Measurements from ENCODE around the gene KRT71.
A peak's percentile ranks its signal among the peaks of the same experiment; 100 is the strongest.
"Not testable (repeated sequence)": the region's sequence is repeated elsewhere in the genome, so short reads cannot be mapped to it uniquely, and the experiment has no call there.

The KRT71 gene

GRCh38 chr12:52552681-52553195, at the start of gene KRT71:
KRT71 (minus strand) TSS chr12:52553145; CDS start chr12:52553077, 68 bp downstream.
- no peak for DNase-seq (ENCODE audit: low read depth in 2 of 2)

- no peak for DNase-seq (ENCODE audit: low read depth in 2 of 2)
These were observed 49.6 kb upstream of the KRT71 start for GRCh38 chr12:52602552-52602951.

DNA sequence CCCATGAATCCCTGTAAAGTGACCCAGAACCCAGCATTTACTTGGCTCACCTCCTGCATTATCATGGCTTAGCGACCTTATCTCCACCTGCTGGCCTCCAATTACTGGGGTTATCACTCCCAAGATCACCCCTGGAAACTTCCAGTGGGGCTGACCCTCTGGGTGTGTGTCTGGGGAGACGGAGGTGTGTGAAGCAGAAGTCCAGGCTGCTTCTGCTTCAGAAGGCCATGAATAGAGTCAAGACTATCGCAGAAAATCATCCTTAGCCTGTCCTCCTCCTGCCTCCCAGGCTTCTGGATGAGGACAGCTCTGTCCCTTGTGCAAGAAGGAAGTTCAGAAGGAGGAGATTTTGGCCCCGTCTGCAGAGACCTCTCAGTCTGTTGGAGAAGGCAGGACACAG, 48.7 kb upstream of the KRT71 start:
- DNase-seq (ENCODE audit: low read depth in 2 of 2) = no peak

- DNase-seq (ENCODE audit: low read depth in 2 of 2) = no peak
These were observed 48.1 kb upstream of the KRT71 start, which contains the start of gene KRT72 for GRCh38 chr12:52600941-52601481. KRT72 (minus strand) TSS chr12:52601463; CDS start chr12:52601452, 11 bp downstream.

GRCh38 chr12:52600475-52600874, 47.5 kb upstream of the KRT71 start:
- no peak for DNase-seq (ENCODE audit: low read depth in 2 of 2)

GRCh38 chr12:52600071-52600470, 47.1 kb upstream of the KRT71 start:
- DNase-seq (ENCODE audit: low read depth in 2 of 2) = no peak

DNA sequence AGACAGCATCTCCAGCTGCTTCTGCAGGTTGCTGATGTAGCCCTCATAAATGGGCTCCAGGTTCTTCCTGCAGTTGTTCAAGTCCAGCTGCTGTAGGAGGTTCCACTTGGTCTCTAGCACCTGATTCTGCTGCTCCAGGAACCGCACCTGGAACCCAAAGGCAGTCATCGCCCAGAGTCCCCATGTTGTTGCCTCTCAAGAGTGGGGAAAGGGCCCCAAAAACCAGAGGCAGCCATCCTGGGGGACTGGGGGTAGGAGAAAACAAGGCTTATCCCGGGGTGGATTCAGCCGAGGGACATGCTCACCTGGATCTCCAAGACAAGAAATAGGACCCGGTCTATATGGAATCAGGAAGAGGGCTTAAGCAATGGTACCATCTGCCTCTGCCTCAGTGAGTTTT, 46.0 kb upstream of the KRT71 start:
- DNase-seq (ENCODE audit: low read depth in 2 of 2) = no peak

- DNase-seq (ENCODE audit: low read depth in 2 of 2) = not testable (repeated sequence)
These were observed 41.3 kb upstream of the KRT71 start for GRCh38 chr12:52594237-52594636.

GRCh38 chr12:52591521-52591920, 38.6 kb upstream of the KRT71 start:
- no peak for DNase-seq (ENCODE audit: low read depth in 2 of 2)

DNA sequence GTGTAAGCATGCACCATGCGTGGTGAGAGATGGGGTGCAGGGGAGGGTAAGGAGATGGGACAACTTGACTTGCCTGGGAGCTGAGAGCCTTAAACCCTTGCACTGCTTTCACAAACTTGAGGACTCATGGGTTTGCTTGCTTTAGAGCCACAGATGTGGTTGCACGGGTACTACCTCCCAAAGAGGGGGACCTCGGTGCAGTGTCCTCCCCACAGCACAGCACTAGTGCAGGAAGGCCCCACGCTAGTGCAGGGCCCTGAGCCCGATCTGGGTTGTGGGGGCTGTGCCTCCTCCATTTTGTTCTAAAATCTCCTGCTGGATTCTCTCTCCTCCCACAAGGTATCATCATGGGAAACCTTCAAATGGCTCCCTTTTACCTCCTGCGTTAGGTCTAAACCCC, 37.1 kb upstream of the KRT71 start:
- no peak for DNase-seq (ENCODE audit: low read depth in 2 of 2)

GRCh38 chr12:52587563-52587962, 34.6 kb upstream of the KRT71 start:
- no peak for DNase-seq (ENCODE audit: low read depth in 2 of 2)

GRCh38 chr12:52585946-52586345, 33.0 kb upstream of the KRT71 start:
- DNase-seq (ENCODE audit: low read depth in 2 of 2) = peak; percentile 29 to 35

GRCh38 chr12:52585066-52585465, 32.1 kb upstream of the KRT71 start:
- no peak for DNase-seq (ENCODE audit: low read depth in 2 of 2)

GRCh38 chr12:52584156-52584682, 31.3 kb upstream of the KRT71 start:
- DNase-seq (ENCODE audit: low read depth in 2 of 2) = no peak

DNA sequence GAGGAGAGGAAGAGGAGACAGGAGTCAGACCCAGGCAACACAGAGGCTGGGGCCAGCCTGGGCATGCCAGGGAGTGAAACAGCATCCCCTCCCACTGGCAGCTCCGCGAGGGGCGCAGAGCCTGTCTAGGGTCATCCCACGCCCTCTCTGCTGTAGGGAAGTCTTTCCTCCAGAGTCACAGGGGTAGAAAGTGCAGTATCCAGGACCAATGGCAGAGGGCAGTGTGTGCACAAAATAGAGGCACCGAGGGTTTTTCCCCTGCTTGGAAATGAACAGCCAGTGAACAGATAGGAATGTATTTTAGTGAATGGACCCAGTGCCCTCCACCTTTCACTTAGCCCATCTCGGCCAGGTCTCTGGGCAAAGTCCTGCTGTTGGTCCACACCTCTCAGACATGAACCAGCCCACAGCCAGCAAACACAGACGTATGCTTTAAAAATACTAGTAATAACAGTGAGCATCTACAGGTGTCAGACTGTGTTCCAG, 30.1 kb upstream of the KRT71 start:
- DNase-seq (ENCODE audit: low read depth in 2 of 2) = peak; percentile 33 to 48

DNA sequence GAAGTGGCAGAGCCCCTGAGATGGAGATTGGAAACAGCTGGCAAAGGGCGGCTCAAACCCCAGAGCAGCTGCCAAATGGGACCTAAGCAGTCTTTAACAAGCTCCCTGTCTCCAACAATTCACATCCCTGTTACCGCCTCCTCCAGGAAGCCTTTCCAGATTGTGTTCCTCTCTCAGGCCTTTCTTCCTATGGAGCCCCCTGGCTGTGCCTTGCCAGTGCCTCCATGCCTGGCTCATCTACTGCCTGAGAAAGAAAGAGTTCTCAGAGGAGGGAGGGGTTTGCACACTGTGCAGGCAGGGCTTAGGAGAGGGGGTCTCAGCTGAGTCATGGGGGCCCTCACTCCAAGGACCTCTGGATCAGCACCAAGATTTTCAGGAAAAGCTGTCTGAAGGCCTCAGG, 29.5 kb upstream of the KRT71 start:
- no peak for DNase-seq (ENCODE audit: low read depth in 2 of 2)

DNA sequence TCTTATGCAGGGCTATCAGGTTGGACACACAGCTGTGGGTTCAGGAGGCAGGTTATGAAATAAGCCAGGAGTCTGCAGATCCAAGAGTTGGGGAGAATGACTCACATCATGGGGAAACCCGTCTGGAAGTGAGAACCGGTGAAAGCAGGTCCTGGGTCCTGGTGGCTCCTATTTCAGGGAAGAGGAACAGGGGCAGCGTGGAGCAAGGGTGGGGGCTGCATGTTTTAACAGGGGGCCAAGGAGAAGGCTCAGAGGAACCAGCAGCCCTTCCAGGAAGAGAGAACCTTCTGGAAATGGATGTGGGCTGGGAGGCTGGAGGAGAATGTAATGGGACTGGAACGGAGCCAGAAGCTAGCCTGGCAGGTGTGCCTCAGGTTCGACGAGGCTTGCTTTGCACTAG, 28.5 kb upstream of the KRT71 start:
- DNase-seq (ENCODE audit: low read depth in 2 of 2) = no peak

DNA sequence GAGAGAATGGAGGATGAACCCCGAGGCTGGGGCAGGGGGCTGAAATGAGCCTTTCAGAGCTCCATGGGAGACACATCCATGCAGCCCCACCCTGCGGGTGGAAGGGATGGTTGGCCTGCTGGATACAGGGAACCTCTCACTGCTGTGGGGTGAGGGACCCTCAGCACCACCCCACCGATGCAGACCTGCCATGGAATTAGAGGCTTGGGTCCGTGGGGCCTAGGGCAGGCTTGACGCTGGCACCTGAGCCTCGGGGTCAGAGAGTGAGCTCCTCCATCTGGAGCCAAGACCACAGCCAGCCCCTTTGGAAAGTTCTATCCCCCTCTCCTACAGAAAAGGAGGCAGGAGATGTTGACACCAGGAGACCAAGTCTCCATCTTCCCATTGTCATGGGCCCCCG, 28.1 kb upstream of the KRT71 start:
- no peak for DNase-seq (ENCODE audit: low read depth in 2 of 2)

DNA sequence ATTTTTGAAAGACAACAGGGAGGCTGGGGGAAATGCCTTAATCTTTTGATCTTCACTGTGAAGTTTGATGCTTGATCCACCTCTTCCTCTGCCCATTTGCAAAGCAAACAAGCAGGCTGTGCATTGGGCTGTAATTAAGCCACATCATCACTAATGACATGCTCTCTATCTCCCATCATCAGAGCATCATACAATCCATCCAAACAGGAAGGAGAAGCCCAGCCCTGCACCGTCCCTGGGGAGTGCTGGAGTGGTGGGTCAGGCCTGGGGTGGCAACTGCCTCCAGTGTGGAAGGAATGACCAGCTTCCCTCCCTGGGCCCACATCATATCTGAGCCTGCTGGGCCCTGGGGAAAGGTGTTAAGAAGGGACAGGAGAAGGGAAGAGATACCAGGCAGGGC, 27.6 kb upstream of the KRT71 start:
- DNase-seq (ENCODE audit: low read depth in 2 of 2) = no peak

DNA sequence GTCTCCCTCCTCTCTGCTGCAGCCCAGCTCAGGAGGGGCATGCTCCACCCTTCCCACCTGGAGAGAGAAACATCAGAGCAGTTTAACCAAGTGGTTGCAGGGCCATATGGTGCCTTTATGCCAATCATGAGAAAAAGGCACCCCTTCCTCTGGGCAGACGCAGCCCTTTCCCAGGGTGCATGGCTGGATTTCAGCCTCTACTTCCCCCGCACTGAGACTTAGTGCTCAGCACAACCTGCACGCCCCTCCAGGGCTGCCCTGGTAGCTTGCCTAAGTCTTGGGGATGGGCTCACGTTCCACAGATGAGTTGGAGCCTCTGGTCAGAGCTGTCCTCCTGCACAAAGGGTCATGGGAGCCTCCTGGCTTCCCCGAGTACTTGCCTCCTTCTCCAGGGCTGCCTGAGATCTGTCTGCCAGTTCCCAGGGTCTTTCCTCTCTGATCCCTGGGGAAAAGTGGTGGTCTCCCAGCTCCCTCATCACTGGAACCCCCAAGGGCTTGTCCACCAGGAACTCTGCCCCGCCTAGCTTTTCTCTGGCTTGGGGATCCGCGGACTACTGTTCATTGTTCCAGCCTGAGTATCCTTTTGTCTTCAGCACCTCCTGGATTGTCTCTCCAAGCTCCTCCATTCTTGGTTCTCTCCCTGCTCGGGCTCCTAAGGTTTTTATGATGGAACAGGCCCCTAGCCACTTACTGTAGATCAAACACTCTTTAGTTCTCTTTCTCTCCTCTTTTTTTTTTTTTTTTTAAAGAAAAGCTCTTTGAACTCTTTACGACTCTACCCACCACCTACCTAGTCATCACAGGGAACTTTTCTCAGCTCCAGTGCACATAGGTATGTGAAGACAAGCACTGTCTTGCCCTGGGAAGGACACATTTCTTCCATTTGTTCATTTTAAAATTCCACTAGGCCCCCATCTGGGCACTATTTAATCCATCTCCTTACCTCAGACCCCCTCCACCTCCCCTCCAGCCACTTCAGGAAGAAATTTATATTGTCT, 26.8 kb upstream of the KRT71 start:
- DNase-seq (ENCODE audit: low read depth in 2 of 2) = no peak

GRCh38 chr12:52578469-52578868, 25.5 kb upstream of the KRT71 start:
- DNase-seq (ENCODE audit: low read depth in 2 of 2) = no peak

DNA sequence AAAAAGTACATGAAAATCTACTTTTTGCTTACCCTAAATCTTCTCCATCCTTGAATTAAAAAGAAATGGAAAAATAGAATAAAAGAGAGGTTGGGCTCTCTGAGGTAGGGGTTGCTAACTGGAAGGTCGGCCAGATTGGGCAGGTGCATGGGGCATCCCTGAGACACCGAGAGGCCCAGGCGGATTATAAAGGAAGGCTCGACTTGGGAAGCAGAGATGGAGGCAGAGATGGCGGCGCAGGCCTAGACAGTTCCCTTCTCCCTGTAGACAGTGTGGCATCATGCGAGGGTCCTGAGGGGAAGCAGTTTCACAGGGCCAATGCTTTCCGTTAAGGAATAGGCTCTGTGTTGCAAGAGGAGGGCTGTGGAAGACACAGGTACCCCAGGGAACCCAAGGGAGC, 24.4 kb upstream of the KRT71 start:
- DNase-seq (ENCODE audit: low read depth in 2 of 2) = no peak

Data from stimulated activated CD8-positive, alpha-beta memory T cell treated with anti-CD3 and anti-CD28 coated beads, Interleukin-7, amount 100 ng/mL, for 4 hours (primary cell).